Osteoblast (primary cell): ENCODE results near the gene SLC11A1. TPM values are rescaled to one million over a fixed set of nuclear protein-coding genes. Genes with fewer than 3 reads are reported as not detected.

ENCODE experiments used
- DNase-seq: peaks from one replicate; pipeline ENCODE4 v3.0.0; 2011; ENCODE audit warnings: low spot score, mixed read lengths; ENCODE audit not compliant: insufficient read length; ENCODE audit errors: missing footprints
- H2AFZ ChIP-seq: 2 replicates; pipeline ENCODE4 v1.6.0; 2011; ENCODE audit warnings: mild to moderate bottlenecking, low read length
- H3K27ac ChIP-seq: 2 replicates; pipeline ENCODE4 v1.5.1; 2011; ENCODE audit warnings: mild to moderate bottlenecking, low read depth, low read length, moderate library complexity
- H3K27me3 ChIP-seq: 2 replicates; pipeline ENCODE4 v1.6.0; 2012; ENCODE audit warnings: mild to moderate bottlenecking, control low read depth, inconsistent platforms, low read length, moderate library complexity; ENCODE audit not compliant: insufficient read depth
- H3K36me3 ChIP-seq: 2 replicates; pipeline ENCODE4 v1.5.1; 2011; ENCODE audit warnings: mild to moderate bottlenecking, low read length, control low read depth, moderate library complexity; ENCODE audit not compliant: insufficient read depth
- H3K4me1 ChIP-seq: 2 replicates; pipeline ENCODE4 v1.5.1; 2011; ENCODE audit warnings: mild to moderate bottlenecking, low read length, control low read depth, moderate library complexity; ENCODE audit not compliant: insufficient read depth
- H3K4me2 ChIP-seq: 2 replicates; pipeline ENCODE4 v1.6.0; 2011; ENCODE audit warnings: mild to moderate bottlenecking, low read length; ENCODE audit not compliant: insufficient read depth
- H3K4me3 ChIP-seq: fragments of 200-600 bp; sonication (generic); 3 replicates; pipeline ENCODE4 v1.5.1; 2012; ENCODE audit warnings: mild to moderate bottlenecking, low read length, inconsistent platforms; ENCODE audit not compliant: insufficient read depth
- H3K79me2 ChIP-seq: 2 replicates; pipeline ENCODE4 v1.6.0; 2012; ENCODE audit warnings: mild to moderate bottlenecking, low read length, control low read depth, inconsistent platforms; ENCODE audit not compliant: insufficient read depth
- H3K9me3 ChIP-seq: 2 replicates; pipeline ENCODE4 v1.5.1; 2011; ENCODE audit warnings: low read depth, low read length, control low read depth
- H4K20me1 ChIP-seq: 2 replicates; pipeline ENCODE4 v1.6.0; 2012; ENCODE audit warnings: mild to moderate bottlenecking, low read length, control low read depth; ENCODE audit not compliant: insufficient read depth
- CTCF ChIP-seq: IDR thresholded peaks from 2 replicates; pipeline ENCODE4 v1.5.1; 2011; ENCODE audit warnings: mild to moderate bottlenecking, low read depth, low read length, moderate library complexity; ENCODE audit errors: extremely low read depth
- total RNA-seq: library from RNA; depleted of rRNA; stranded (reverse); fragments of >200 nt; gene quantifications from 2 replicates; pipeline ENCODE4 v1.2.3, GENCODE V29; 2012

SLC11A1 gene
- total RNA-seq, 1 donor, result 0.36 TPM

GRCh38 chr2:218393750-218394290, 11.7 kb downstream of the SLC11A1 start:
- no peak for TF ChIP-seq CTCF
- Histone ChIP-seq H3K27me3 (no peaks in the 10 kb centered on the region), H3K4me1 (peaks cover 19% of the 10 kb centered on the region), H3K4me2 (no peak overlapping the region), H3K36me3 (no peaks in the 10 kb centered on the region), H3K27ac (no peak overlapping the region), H3K9me3 (no peaks in the 10 kb centered on the region), H2AFZ (no peak overlapping the region), H3K4me3 (no peak overlapping the region), H3K79me2 (no peaks in the 10 kb centered on the region), H4K20me1 (no peaks in the 10 kb centered on the region)
- peak; percentile 9 for DNase-seq

GRCh38 chr2:218394298-218395089, 12.4 kb downstream of the SLC11A1 start:
- no peaks in the 10 kb centered on the region for H3K9me3 ChIP-seq
- no peaks in the 10 kb centered on the region for H3K27me3 ChIP-seq
- H3K4me3 ChIP-seq, result no peak overlapping the region
- no peaks in the 10 kb centered on the region for H3K79me2 ChIP-seq
- H4K20me1 ChIP-seq, result no peaks in the 10 kb centered on the region
- H2AFZ ChIP-seq, result no peak overlapping the region
- H3K4me1 ChIP-seq, result peaks cover 19% of the 10 kb centered on the region
- H3K27ac ChIP-seq, result no peak overlapping the region
- no peaks in the 10 kb centered on the region for H3K36me3 ChIP-seq
- no peak for TF ChIP-seq CTCF
- peak; percentile 51 for DNase-seq
- no peak overlapping the region for H3K4me2 ChIP-seq

- no peak for TF ChIP-seq CTCF
- Histone ChIP-seq H3K36me3 (no peaks in the 10 kb centered on the region), H3K79me2 (peaks cover under 1% of the 10 kb centered on the region), H4K20me1 (no peaks in the 10 kb centered on the region), H2AFZ (no peak overlapping the region), H3K4me3 (no peak overlapping the region), H3K4me2 (no peak overlapping the region), H3K27ac (no peak overlapping the region), H3K4me1 (peaks cover 19% of the 10 kb centered on the region), H3K9me3 (no peaks in the 10 kb centered on the region), H3K27me3 (no peaks in the 10 kb centered on the region)
- DNase-seq, result peak; percentile 48
Observed at GRCh38 chr2:218395090-218395444, 13.0 kb downstream of the SLC11A1 start.

- H3K36me3 ChIP-seq, result no peaks in the 10 kb centered on the region
- no peak for TF ChIP-seq CTCF
- H3K4me2 ChIP-seq, result peak overlapping the region; percentile 88
- no peaks in the 10 kb centered on the region for H3K27me3 ChIP-seq
- peaks cover 19% of the 10 kb centered on the region for H3K4me1 ChIP-seq
- H4K20me1 ChIP-seq, result no peaks in the 10 kb centered on the region
- H3K27ac ChIP-seq, result peak overlapping the region; percentile 36
- H2AFZ ChIP-seq, result peak overlapping the region; percentile 94
- no peak for DNase-seq
- H3K4me3 ChIP-seq, result peak overlapping the region; percentile 80
- no peaks in the 10 kb centered on the region for H3K9me3 ChIP-seq
- peaks cover 3% of the 10 kb centered on the region for H3K79me2 ChIP-seq
Observed at GRCh38 chr2:218395456-218395825, 13.4 kb downstream of the SLC11A1 start.
